Fibroblast of upper back skin (primary cell): Measurements from ENCODE around the gene NOVA1.

Experiments used
- DNase-seq: peaks from one replicate; pipeline ENCODE4 v3.0.0-alpha.2; 2013

NOVA1 gene

DNA sequence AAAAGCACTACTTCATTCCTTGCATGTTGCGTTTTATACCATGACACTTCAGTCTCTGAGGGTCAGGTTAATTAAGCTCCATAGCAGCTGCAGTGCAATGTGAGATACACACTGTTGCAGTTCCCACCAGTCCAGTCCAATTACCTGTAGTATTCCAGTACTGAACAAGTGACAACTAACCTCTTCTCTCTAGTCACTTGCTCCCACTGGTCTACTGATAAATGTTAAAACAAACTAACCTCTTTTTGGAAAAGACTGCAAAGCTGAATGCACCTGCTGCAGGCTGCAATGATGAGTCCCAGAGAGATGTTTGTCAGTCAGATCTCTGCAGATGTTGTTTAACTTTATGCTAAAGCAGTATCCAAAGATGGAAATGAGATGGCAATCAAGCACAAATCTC, 7.9 kb downstream of the NOVA1 start:
- no peak for DNase-seq

DNA sequence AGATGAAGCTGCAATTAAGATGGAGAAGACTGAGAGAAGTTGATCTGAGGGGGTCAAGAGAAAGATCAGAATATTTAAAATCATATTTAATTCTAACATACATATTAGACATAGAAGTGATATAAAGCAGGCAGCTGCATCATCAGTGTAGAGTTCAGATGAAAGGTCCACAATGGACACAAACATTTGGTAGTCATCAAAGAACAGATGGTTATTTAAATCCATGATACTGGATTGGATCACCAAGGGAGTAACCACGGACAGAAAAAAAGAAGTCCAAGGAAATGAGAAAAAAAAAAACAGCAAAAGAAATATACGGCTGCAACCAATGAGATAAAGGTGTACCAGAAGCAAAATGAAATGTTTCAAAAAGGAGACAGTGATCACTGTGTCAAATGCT, 20.1 kb downstream of the NOVA1 start:
- DNase-seq, result no peak

GRCh38 chr14:26554069-26554772, 43.6 kb downstream of the NOVA1 start:
- no peak for DNase-seq

DNA sequence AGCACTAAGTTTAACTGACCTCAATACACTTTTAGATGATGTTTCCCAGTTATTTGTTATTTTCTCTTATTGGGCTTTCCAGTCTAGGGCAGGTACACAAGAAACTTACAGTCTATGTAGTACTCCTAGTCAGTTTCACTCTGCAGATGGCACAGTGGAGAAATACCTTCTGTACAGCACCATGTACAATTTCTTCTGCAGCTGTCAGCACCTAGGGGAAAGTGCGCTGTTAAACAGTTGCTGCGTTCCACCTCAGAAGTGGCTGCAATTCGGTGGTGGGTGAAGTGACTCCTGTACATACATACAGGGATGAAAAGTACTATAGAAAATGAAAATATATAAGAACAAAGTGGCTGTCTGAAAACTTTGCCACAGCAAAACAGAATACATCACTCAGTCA, 48.3 kb downstream of the NOVA1 start:
- no peak for DNase-seq

DNA sequence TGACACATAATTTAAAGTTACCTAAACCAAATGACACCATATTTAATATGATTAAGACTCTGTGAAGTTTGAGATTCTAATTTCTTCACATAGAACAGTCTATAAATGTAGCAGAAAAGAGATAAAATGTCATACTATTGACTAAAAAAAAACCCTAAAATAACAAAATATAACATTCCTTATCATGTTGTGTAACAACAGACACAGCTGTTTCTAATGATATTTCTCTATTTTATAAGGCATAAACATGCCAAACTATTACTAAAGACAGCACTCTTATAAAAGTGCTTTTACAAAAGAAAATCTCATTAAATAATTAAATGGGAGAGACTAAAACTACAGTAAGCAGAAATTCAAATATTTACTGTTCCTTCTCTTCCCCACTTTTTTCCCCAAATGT, 49.4 kb downstream of the NOVA1 start:
- DNase-seq, result no peak

DNA sequence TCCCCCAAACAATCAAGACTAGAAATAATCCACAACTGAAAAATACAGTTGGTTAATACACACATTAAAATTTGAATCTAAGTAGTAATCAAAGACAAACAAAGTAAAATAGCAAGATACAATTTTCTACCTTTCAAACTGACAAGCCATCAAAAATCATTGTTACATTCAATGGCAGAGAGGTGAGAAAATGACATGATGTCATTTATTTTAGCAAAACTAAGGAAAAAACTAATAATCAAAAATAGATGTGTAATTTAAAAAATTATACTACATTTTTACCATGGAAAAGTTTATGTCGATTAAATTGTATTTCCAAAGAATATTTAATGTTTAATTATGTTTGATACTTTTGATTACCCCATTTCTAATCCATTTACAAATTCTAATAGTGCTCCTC, 59.7 kb downstream of the NOVA1 start:
- no peak for DNase-seq

- DNase-seq, result peak; percentile 84
Measured at GRCh38 chr14:26531894-26532293, 65.9 kb downstream of the NOVA1 start.

GRCh38 chr14:26528415-26529182, 69.2 kb downstream of the NOVA1 start:
- DNase-seq, result peak; percentile 40

DNA sequence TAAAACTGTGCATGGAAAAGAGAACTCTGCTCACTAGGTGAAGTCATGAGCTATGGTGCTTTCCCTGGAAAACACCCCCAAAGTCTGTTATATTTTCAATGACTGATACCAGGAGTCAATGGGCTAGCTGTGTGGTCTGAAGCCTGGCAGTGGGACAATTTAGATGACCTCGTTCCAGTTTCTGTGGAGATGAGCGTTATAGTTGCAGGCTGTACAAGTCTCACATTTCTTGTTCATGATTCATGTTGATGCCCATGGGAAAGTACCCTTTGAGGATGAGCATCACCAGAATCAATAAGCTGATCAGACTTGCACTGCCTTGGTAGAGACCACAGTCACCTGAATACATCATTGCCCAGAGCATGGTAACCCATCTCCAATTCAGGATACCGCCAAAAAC, 70.7 kb downstream of the NOVA1 start:
- DNase-seq, result peak; percentile 66

- peak; percentile 67 for DNase-seq
Measured at GRCh38 chr14:26526137-26526536, 71.7 kb downstream of the NOVA1 start.

DNA sequence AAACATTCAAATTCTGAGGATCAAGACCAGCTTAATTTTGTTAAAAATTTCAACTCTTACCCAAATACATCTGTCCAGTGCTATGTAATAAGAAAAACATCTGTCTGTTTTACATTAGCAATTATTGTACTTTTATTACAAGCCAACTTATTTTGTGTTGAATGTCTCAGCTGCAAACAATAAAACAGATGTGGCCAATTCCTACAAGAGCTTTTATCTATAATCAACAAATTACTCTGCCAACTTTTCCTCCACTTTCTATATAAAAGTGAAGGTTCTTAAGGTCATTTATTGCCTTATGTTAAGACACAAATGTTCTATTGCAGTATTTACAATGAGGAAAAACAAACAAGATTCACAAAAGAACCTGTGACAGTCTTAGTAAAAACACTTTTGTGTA, 72.7 kb downstream of the NOVA1 start:
- DNase-seq, result peak; percentile 3

DNA sequence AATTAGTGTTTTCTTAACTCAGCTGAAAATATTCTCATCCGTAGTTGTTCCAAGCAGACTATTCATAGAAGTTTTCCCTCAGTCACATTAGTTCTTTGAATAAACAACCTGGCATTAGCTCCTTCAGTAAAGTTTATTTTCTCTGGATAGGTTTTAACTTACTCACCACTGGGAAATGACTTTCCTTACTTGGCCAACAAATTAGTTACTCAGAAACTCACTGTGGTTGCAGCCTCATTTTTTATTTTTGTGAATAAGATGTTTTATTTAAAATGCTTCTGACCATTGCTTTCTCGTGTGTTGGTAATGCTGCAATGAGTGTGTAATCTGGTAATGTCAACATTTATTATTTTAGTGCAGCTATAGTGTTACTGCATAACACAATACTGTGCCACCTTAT, 74.9 kb downstream of the NOVA1 start:
- peak; percentile 72 for DNase-seq

DNA sequence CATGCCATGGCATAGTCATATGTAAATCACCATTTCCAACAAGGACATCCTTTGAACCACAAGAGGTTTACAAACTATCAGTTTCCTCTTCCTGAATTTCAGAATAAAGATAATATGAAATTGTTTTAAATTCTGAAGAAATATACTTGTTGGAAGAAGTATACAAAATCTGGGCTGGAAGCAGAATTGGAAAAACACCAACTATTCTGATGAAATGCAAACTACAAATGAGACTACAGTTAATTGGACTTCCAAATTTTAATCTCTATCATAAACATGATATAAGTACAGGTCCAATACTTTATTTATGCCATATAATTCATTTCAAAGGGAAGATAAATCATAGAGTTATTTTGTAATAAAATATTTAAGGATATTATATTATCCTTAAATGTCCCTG, 80.1 kb downstream of the NOVA1 start:
- no peak for DNase-seq

- no peak for DNase-seq
Measured at GRCh38 chr14:26500028-26500427, 97.8 kb downstream of the NOVA1 start.

- DNase-seq, result no peak
Measured at GRCh38 chr14:26499546-26499945, 98.3 kb downstream of the NOVA1 start.

DNA sequence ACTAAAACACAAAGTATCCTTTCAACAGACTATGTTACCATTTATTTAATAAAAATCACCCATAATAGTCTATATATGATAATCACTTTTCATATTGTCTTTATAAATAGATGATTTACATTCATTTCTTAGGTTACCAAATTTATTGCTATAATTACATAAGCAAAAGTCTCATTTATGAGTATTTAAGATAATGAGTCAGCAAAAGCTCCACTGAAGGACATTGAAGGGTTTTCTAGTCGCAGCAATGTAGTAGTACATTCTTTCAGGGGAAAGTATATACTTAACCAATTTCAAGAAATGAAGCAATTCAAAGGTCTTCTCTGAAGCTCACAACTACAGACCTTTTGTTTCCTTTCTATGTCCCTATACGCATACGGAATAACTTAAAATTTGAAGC, 110.9 kb downstream of the NOVA1 start:
- DNase-seq, result no peak

DNA sequence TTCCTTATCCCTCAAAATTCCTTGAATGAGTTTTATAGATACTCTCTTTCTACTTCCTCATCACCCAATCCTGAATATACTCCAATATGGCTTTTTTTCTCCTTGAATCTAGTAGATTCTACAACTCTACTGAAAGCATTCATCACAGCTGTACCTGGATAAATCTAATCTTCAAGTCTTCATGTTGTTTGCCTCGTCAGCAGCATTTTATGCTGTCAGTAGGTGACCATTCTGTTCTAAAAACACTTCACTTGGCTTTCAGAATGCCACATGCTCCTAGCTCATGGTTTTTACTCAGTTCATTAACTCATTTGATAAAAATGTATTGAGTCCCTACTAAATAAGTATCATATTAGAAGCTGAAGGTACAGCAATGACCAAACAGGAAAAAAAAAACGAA, 113.3 kb downstream of the NOVA1 start:
- no peak for DNase-seq

- DNase-seq, result no peak
Measured at GRCh38 chr14:26478967-26479366, 118.9 kb downstream of the NOVA1 start.

DNA sequence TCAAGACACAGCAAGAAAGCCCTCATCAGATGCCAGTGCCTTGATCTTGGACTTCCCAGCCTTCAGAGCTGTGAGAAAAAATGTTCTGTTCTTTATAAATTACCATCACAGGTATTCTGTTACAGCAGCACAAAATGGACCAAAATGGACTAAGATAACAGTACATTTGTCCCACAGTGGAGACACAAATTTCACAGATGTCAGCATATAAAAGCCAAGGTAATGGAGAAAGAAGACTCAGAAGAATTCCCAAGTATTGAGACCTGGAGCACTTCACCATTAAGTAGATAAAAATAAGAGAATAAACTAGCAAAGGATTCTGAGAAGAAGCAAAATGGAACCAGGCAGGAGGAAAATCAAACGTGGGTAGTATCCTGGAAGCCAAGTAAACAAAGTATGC, 131.0 kb downstream of the NOVA1 start:
- no peak for DNase-seq

GRCh38 chr14:26463136-26463535, 134.7 kb downstream of the NOVA1 start:
- no peak for DNase-seq

- no peak for DNase-seq
Measured at GRCh38 chr14:26454105-26454504, 143.7 kb downstream of the NOVA1 start.

DNA sequence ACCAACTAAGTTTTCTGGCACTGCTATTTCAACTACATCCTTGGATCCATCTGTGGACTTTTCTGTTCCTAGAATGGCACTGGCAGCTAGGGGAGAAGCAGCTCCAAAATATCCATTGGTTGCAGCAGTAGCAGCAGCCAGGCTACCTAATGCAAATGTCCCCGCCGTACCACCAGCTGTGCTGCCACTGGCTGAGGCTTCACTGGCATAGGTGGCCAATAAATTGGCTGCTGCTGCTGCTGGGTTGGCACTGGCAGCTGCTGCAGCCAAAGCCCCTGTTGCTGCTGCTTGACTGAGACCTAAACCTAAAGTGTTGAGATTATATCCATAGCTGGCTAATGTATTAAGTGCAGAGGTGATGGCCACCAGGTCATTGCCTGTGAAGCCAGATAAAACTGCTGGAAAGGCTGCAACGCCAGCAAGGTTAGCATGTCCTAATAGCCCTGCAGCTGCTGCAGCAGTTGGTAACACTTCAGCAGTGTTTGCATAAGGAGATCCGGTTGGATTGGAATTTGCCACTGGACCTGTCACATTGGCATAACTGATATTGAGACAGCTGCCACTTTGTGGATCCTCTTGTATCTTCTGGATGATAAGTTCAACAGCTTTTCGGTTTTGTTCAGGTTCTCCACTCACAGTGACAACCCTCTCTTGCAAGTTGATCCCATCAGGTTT, 149.5 kb downstream of the NOVA1 start:
- DNase-seq, result no peak

- DNase-seq, result peak; percentile 17
Measured at GRCh38 chr14:26444822-26445221, 153.0 kb downstream of the NOVA1 start.

DNA sequence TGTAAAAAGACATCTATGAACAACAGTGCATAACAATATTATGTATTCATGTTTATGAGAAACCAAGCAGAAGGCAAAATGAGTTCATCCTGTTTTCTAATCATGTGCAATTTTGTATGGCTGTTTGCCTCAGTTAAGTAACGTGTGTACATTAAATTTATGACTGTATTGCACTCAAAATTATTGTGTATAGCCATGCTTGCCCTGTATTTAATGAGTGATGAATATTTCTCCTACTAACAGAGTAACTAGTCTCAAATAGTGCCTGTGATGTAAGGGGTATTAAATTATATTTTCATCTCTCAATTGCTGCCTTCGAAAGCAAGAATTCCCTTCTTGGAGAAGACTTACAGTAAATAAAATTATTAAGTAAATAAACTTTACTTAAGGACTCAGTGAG, 154.2 kb downstream of the NOVA1 start:
- DNase-seq, result no peak
